GM21367 (cell line): Measurements from ENCODE around the gene GSAP.
"Not testable (repeated sequence)": the region's sequence is repeated elsewhere in the genome, so short reads cannot be mapped to it uniquely, and the experiment has no call there.

ENCODE experiments used
- ATAC-seq: cut with Tn5 transposase; IDR thresholded peaks from one replicate; pipeline ENCODE4 v1.9.1; 2021; ENCODE audit not compliant: unreplicated experiment

GSAP gene

DNA sequence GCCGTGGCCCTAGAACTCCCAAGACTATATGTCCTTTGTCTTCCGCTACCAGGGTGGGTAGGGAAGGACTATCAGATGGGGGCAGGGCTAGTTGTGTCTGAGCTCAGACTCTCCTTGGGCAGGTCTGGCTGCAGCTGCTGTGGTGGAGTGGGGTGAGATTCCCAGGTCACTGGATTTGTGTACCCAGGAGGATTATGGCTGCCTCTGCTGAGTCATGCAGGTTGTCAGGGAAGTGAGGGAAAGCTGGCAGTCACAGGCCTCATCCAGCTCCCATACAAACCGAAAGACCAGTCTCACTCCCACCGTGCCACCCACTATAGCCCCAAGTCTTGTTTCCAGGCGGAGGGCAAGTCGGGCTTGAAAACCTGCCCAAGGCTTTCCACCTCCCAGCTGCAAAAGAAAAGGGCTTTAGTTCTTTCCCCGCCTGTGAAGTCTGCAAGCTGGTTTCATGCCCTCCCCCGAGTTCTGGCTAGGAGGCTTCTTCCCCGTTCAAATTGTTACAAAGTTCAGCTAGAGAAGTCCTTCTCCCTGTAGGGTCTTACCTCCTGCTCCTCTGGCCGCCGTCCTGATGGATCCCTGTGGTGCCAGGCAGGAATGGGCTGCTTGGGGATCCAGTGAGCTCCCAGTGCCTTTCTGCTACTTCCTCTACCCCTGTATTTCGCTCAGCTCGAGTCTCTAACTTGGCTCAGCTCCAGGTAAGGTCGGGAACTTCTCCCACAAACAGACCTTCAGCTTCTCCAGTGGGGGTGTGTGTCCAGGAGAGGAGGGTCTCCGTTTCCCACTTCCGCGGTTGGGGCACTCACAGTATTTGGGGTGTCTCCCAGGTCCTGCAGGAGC lies 109.7 kb downstream of the GSAP start:
- no peak for ATAC-seq

DNA sequence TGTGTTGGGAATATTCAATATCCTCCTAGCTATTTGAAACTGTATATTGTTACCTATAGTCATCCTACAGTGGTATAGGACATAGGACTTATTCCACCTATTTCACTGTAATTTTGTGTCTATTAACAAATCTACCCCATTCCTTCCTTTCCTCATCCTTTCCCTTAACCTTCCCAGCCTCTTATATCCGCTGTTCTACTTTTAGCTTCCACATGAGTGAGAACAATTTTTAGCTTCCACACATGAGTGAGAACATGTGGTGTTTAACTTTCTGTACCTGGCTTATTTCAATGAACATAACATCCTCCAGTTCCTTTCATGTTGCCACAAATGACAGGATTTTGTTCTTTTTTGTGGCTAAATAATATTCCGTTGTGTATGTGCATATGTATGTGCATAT lies 120.6 kb downstream of the GSAP start:
- ATAC-seq: no peak

DNA sequence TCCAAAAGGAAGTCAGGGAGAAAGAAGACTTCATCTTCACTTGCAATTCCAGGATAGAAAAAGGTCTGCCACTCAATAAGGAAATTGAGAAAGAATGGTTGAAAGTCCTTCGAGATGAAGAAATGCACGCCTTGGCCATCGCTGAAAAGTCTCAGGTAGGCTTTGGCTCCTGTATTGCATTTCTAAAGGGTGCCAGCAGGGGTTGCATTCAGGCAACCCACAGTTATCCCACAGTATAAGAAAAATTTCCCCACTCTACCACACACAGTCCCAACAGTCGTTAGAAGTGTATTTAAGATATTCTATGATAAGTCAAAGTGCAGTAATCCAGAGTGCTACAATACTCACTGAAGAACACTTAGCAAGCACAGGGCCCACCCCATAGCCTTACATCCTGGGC lies 123.1 kb downstream of the GSAP start:
- no peak for ATAC-seq

DNA sequence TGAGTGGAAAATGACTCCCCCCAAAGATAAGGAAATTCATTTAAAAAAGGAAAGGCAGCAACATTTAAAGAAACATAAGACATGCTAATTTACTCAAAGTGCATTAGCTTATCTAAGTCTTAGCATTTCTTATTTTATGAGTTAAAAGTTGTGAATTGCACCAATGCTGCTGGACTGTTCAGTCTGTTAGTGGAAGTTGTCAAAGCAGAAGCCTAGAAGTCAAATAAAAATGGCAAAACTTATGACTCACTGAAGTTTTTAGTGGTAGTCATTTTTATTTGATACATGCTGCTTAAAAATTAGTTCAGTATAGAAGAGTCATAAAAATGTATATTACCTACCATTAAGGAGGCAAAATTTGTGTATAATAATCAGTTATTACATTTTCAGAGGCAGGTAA lies 125.7 kb downstream of the GSAP start:
- no peak for ATAC-seq

DNA sequence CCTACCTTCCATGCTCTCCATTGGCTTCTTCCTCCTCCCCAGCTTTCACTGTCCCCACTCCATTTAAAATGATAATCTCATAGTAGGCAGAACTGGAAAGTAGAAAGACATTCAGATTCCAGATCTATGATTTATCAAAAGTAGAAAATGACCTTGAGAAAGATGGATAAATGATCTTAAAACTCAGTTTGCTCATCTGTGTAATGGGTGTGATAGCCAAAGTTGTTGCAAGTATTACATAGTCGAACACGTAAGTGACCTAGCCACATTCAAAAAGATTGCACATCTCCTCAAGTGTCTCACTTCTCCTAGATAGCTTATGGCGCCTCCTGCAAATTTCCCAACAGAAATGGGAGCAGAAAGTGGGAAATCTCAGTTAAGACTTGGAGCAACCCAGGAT lies 126.8 kb downstream of the GSAP start:
- no peak for ATAC-seq

DNA sequence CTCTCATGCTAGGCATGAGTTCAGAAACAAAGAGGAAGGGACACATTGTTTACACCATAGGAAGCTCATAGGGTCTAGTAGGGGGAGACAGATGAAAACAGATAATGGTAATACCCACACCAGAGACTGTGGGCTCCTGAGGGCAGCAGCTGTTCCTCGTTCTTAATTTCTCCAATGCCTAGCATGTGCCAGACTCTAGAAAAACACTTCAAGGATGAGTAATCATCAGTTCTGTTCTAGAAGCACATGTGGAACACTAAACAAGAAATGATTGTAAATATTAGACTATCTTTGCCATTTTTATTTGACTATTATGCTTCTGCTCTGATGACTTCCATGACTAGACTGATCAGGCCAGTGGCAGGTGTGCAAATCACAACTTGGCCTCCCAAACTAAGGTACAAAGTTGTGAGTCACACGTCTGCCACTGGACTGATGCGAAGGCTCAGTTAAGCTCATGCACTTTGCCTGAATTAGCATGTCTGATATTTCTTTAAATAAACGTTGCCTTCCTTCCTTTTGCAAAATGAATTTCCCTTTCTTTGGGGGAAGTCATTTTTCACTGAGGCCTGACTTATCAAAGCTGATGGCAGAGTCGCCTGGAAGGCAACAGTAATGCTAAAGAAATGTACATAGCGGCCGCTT lies 127.4 kb downstream of the GSAP start:
- ATAC-seq: no peak

DNA sequence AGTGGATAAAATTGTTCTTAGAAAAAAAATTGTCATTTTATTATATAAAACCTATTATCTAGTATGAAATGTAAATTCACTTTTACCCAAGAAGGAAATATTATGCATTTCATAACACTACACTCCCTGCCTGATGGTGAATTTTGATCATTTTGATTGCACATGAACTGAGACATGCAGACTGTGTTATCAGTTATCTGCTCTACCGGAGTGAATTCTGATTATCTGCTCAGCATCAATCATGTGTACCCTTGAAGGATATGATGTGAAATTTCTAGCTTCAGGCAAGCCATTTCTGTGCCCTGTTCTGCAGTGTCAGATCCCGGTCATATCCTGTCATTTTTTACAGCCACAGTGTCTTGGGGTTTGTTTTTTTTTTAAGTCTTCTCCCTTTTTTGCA lies 131.5 kb downstream of the GSAP start:
- no peak for ATAC-seq

DNA sequence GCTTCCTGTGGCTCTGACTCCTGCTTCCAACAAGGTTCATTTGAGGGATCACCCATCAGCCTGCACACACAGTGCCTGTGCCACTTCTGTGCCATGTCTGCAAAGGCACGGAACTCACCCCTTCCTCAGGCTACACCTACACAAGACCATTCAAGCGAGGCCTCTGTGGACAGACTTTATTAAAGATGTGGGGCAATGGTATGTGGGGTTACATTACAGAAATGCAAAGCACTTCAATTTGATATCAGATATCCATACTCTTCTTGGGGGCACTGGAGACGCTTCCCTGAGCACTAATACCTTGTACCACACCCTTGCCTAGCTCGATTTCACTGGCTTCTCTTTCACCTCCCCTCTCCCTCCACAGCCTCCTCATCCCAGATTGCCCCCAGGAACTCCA lies 132.1 kb downstream of the GSAP start:
- no peak for ATAC-seq

DNA sequence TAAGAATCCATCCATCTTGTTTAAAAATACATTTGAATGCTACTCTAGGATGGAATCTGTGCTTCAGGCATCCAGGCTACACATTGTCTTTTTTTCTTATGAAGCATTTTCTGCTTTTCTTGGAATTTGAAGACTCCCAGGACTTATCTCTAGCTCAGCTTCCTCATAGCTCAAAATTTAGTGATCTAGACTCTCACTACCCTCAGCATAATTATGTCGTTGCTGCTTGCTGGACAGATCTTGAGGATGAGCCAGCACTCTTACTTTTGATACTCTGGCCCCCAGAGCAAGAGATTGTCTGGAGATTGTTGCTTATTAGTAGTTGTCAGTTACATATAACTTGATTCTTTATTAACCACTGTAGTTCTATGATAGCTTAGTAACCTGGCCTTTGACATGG lies 133.3 kb downstream of the GSAP start:
- ATAC-seq: no peak

DNA sequence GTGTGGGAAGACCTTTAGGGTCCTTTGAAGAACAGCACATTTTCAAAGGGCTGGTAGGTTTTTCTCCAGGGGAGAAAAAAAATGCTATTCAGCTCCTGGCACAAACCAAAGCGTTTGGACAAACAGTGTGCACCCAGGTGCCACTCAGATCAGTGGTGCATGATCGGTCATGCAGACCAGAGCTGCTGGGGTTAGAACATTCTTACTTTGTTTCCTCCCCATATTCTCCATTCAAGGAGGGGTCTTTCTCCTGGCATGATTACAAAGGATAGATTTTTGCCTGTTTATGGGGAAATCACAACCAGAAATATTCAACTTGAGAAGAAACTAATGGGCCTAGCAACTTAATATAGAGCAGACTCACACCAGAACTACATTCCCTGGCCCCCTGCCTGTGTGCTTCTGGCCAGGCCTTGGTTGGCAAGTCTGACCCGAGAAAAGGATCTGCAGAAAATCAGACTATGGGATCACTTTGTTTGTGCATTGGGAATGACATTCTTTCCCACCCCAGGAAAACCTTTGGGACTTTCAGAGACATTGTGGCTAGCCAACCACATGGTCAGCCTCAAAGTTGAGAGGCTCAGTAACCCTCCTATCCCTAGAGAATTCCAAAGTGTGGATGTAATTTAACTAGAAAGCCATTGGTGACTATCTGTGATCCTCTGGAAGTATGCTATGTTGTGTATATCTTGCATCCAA lies 134.2 kb downstream of the GSAP start:
- ATAC-seq: no peak

DNA sequence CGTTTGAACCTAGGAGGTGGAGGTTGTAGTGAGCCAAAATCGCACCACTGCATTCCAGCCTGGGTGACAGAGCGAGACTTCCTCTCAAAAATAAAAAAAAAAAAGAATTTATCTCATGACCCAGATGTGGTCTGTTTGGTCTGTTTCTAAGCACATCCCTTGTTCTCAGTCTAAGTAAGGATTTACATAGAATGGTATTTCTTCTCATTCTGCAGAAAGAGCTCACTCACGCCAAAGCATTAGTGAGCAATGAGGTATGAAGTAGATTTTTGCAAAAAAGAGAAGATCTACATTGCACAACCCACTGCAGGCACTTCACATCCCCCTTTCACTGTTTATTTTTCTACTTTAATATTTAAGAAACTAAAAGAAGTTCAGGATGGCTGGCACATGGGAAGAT lies 140.0 kb downstream of the GSAP start:
- ATAC-seq: no peak

DNA sequence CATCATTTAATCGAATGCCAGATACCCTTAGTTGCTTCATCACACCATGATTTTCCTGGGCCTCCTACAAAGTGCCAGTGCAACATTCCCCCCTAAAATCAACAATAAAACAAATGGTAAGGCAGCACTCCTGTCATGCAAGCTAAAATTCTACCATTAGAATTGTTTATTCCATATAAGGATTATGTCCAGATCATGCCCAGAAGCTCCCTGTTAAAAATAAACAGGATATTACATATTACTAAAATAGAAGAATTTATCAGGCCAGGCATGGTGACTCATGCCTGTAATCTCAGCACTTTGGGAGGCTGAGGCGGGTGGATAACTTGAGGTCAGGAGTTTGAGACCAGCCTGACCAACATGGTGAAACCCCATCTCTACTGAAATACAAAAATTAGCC lies 140.5 kb downstream of the GSAP start:
- ATAC-seq: not testable (repeated sequence)

DNA sequence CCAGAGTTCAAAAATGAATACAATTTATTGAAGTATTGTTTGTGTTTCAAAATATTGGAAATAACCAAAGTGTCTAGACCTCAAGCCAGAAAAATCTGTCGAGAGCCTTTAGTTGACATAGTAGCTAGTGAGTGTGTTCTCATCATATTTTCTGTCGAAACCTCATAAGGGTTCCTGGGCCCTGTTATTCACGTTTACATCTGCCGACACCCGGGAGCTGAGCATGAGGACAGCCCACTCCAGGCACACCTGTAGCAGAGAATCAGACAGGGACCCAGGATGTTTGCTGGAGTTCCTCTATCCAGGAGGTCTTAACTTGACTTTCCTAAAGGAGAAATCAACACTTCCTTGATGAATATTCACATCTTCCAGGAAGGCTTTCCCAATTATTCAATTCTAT lies 144.4 kb downstream of the GSAP start:
- no peak for ATAC-seq

DNA sequence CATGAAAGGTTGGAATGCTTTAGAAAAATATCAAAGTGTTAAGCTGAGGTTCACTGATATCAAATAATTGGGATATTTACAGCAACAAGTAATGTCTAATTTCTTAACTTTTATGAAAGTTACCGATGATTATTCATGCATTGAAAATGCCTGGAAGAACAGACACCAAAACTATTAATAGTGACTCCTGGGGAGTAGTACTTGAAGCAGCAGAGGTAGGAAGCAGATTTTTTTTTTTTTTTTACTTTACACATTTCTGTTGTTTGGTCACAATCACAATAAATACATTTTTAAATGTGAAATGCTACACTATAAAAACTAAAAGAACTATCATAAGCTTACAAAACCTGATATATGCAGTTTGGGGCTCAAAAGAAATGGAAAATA lies 146.1 kb downstream of the GSAP start:
- ATAC-seq: no peak

DNA sequence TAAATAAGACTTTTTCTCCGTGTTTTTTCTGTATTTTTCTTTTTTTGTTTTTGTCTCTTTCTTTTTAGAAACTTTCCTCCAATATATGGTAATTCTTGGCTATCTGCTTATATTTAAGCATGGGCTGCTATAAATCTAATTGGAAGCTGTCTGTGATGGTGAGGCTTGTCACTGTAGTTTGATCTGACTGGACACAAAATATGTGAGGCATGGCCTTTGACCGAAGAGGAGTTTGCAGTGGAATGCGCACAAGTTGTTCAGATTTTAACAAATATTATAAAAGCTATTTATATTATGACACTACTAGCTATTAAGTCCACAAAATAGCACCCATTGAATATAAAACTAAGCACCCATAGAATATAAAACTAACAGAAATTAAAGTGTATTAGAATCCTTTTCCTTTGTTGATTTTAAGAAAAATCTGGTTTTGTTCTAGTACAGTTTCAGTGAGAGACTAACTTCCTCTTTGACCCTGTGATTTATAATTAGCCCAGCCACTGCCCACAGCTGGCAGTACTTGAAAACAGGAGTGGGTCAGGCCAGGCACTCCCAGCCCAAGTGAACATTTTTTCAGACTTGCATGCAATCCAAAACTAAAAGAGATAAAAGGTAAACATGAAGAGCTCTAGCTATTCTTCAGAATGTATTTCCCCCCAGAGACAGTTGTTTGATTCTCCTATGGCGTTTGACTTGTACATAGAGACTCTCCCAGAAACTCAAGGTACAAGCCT lies 146.6 kb downstream of the GSAP start:
- ATAC-seq: peak; percentile 80

DNA sequence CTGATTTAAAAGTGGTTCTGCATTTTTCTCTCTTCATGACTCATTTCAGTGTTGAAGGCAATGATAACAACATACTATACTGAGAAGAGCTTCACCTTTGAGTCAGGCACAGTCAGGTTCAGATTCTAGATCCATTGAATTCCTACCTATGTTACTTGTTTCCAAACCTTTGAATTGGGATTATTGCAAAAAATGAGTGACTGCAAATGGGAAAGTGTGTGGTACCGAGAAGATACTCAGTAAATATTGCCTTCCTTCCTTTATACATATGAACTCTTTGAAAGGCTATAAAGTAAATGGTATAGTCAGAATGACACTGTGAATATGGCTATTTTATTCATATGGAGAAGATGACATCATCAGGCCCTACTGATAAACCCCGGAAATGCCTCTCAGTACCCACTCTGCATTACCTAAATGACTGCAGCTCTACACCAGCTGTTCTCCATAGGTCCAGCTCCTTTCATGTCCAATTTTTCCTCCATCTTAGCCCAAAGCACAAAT lies 149.8 kb downstream of the GSAP start:
- peak; percentile 64 for ATAC-seq

DNA sequence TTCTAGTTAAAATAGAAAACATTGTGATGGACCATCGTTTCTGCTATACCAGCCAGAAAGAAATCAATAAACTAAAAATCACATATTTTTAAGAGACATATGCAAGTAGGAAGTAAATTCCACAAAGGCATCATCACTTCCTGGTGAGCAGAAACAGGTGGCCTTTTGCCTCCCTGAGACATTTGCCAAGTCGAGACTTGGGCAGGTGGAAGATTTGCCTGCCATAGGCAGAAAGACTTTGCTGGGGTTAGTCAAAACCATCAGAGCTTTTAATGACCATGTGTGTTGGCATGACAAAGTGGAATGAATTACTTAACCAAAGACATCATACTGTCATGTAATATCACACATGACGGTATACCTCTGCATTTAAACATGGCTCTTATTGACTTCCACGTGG lies 150.5 kb downstream of the GSAP start:
- ATAC-seq: no peak

DNA sequence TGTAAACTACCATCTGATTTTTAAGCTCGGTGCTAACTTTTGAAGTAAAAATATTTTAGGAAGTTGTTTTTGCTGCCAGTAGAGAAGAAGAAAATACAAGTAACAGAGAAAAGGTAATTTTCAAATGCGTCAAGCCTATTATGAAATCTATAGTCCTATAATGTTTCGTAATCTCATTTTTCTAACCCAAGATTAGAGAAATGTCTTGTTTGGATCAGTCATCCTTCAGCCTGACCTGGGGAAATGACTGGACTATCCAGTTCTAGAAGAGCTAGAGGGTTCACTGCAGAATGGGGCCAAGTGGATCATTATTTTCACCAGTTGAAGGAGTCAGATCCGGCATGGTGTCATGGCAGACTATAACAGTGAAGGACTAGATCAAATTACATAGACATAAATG lies 153.8 kb downstream of the GSAP start:
- ATAC-seq: no peak
